Large intestine (tissue), 3 donors: ENCODE measurements around the gene FAM3A. TPM values are rescaled to one million over a fixed set of nuclear protein-coding genes. Genes with fewer than 3 reads are reported as not detected.

Source experiments
- DNase-seq, 2 donors: peaks; one replicate each; pipeline versions ENCODE4 v3.0.0 to v3.0.0-alpha.2; 2013
- H3K27ac ChIP-seq: one replicate; pipeline ENCODE4 v1.5.1; 2013; ENCODE audit warnings: low read length
- H3K27me3 ChIP-seq: 2 replicates; pipeline ENCODE4 v1.6.1; 2013; ENCODE audit warnings: low read length; ENCODE audit not compliant: control insufficient read depth, insufficient read depth
- H3K36me3 ChIP-seq: 2 replicates; pipeline ENCODE4 v1.6.1; 2013; ENCODE audit warnings: low read length; ENCODE audit not compliant: control insufficient read depth, insufficient read depth
- H3K4me1 ChIP-seq: one replicate; pipeline ENCODE4 v1.6.1; 2013; ENCODE audit warnings: low read length; ENCODE audit not compliant: control insufficient read depth, insufficient read depth
- H3K4me3 ChIP-seq: one replicate; pipeline ENCODE4 v1.5.1; 2013; ENCODE audit warnings: low read length
- H3K9me3 ChIP-seq: one replicate; pipeline ENCODE4 v1.6.1; 2013; ENCODE audit warnings: mild to moderate bottlenecking, low read depth, low read length, moderate library complexity; ENCODE audit not compliant: control insufficient read depth
- WGBS: methylation state at CpG from one replicate; pipeline ENCODE4 v1.1.5; 2013; ENCODE audit warnings: low lambda C conversion rate; ENCODE audit not compliant: insufficient coverage; 5-methylcytosine and 5-hydroxymethylcytosine counted together
- polyA plus RNA-seq: library from polyadenylated mRNA; unstranded; fragments of 120-200 nt; gene quantifications from one replicate; pipeline ENCODE4 v1.2.1, GENCODE V29; 2013

FAM3A gene
- polyA plus RNA-seq, 1 donor: 41.4 TPM

- Histone ChIP-seq H3K27me3 (no peaks in the 10 kb centered on the region), H3K36me3 (peaks cover under 1% of the 10 kb centered on the region), H3K9me3 (no peaks in the 10 kb centered on the region), H3K27ac (peak within 1 kb of the TSS; percentile 81), H3K4me1 (peaks cover 11% of the 10 kb centered on the region), H3K4me3 (peak within 1 kb of the TSS; percentile 49)
- peak; percentile 88 to 92 for DNase-seq
- WGBS: no CpG with 5 or more reads among the region's 85 CpGs
Observed at GRCh38 chrX:154478728-154479622, 37.1 kb downstream of the FAM3A start, which contains the start of gene LAGE3. Gene LAGE3 (minus strand): TSS chrX:154479281. CDS start chrX:154478915, 366 bp downstream.

- Histone ChIP-seq H3K36me3 (peaks cover under 1% of the 10 kb centered on the region), H3K4me1 (peaks cover 11% of the 10 kb centered on the region), H3K9me3 (no peaks in the 10 kb centered on the region), H3K4me3 (peak overlapping the region; percentile 49), H3K27me3 (no peaks in the 10 kb centered on the region), H3K27ac (no peak overlapping the region)
- no peak for DNase-seq
- whole genome bisulfite sequencing: no CpG with 5 or more reads among the region's 24 CpGs
Observed at GRCh38 chrX:154477891-154478477, 38.0 kb downstream of the FAM3A start.

- H3K36me3 ChIP-seq: peaks cover 3% of the 10 kb centered on the region
- no peaks in the 10 kb centered on the region for H3K9me3 ChIP-seq
- no peaks in the 10 kb centered on the region for H3K27me3 ChIP-seq
- DNase-seq: no peak
- WGBS: no CpG with 5 or more reads among the region's 8 CpGs
- no peak overlapping the region for H3K4me3 ChIP-seq
- H3K27ac ChIP-seq: no peak overlapping the region
- H3K4me1 ChIP-seq: peaks cover 13% of the 10 kb centered on the region
Observed at GRCh38 chrX:154476821-154477220, 39.2 kb downstream of the FAM3A start.

- WGBS: no CpG with 5 or more reads among the region's 7 CpGs
- Histone ChIP-seq H3K36me3 (peaks cover 26% of the 10 kb centered on the region), H3K9me3 (no peaks in the 10 kb centered on the region), H3K27ac (no peak overlapping the region), H3K4me1 (peaks cover 7% of the 10 kb centered on the region), H3K27me3 (no peaks in the 10 kb centered on the region), H3K4me3 (no peak overlapping the region)
- no peak for DNase-seq
Observed at GRCh38 chrX:154473683-154474082, 42.3 kb downstream of the FAM3A start.

- Histone ChIP-seq H3K4me1 (peaks cover 5% of the 10 kb centered on the region), H3K27ac (no peak overlapping the region), H3K27me3 (no peaks in the 10 kb centered on the region), H3K9me3 (no peaks in the 10 kb centered on the region), H3K4me3 (no peak overlapping the region), H3K36me3 (peaks cover 29% of the 10 kb centered on the region)
- no peak for DNase-seq
- WGBS: no CpG with 5 or more reads among the region's 28 CpGs
Observed at GRCh38 chrX:154472685-154473632, 43.1 kb downstream of the FAM3A start.

GRCh38 chrX:154471839-154472684, 44.0 kb downstream of the FAM3A start:
- Histone ChIP-seq H3K4me3 (no peak overlapping the region), H3K27ac (no peak overlapping the region), H3K36me3 (peaks cover 29% of the 10 kb centered on the region), H3K27me3 (no peaks in the 10 kb centered on the region), H3K4me1 (peaks cover 2% of the 10 kb centered on the region), H3K9me3 (no peaks in the 10 kb centered on the region)
- WGBS: no CpG with 5 or more reads among the region's 23 CpGs
- DNase-seq: peak in 1 of 2 donors; percentile 20

- H3K4me1 ChIP-seq: peaks cover 2% of the 10 kb centered on the region
- no CpG with 5 or more reads among the region's 23 CpGs for WGBS
- no peak overlapping the region for H3K4me3 ChIP-seq
- H3K27me3 ChIP-seq: no peaks in the 10 kb centered on the region
- DNase-seq: no peak
- no peaks in the 10 kb centered on the region for H3K9me3 ChIP-seq
- peaks cover 36% of the 10 kb centered on the region for H3K36me3 ChIP-seq
- H3K27ac ChIP-seq: no peak overlapping the region
Observed at GRCh38 chrX:154470914-154471568, 45.0 kb downstream of the FAM3A start.

GRCh38 chrX:154470434-154470833, 45.6 kb downstream of the FAM3A start:
- no peaks in the 10 kb centered on the region for H3K27me3 ChIP-seq
- no peak overlapping the region for H3K27ac ChIP-seq
- no peak overlapping the region for H3K4me3 ChIP-seq
- no peak for DNase-seq
- no CpG with 5 or more reads among the region's 14 CpGs for WGBS
- peaks cover 41% of the 10 kb centered on the region for H3K36me3 ChIP-seq
- peaks cover 2% of the 10 kb centered on the region for H3K4me1 ChIP-seq
- no peaks in the 10 kb centered on the region for H3K9me3 ChIP-seq

- peaks cover 2% of the 10 kb centered on the region for H3K4me1 ChIP-seq
- no CpG with 5 or more reads among the region's 18 CpGs for WGBS
- H3K27me3 ChIP-seq: no peaks in the 10 kb centered on the region
- no peak overlapping the region for H3K4me3 ChIP-seq
- H3K27ac ChIP-seq: no peak overlapping the region
- DNase-seq: no peak
- no peaks in the 10 kb centered on the region for H3K9me3 ChIP-seq
- peaks cover 47% of the 10 kb centered on the region for H3K36me3 ChIP-seq
Observed at GRCh38 chrX:154469880-154470279, 46.2 kb downstream of the FAM3A start.
